Common myeloid progenitor, CD34-positive (primary cell): ENCODE data around the gene ATP6V0C. TPM values are rescaled to one million over a fixed set of nuclear protein-coding genes. Genes with fewer than 3 reads are reported as not detected.

Experiments used
- CTCF ChIA-PET: fragments of 350-600 bp; sonication (Branson Sonifier 250); formaldehyde crosslinking; loops from one replicate; lab custom pipeline; 2021; ENCODE audit warnings: antibody characterized with exemption; lab: Charles Lee
- POLR2A ChIA-PET: fragments of 350-600 bp; sonication (Branson Sonifier 250); formaldehyde crosslinking; loops from one replicate; lab custom pipeline; 2021; ENCODE audit warnings: antibody characterized with exemption; lab: Charles Lee
- DNase-seq, 3 donors: peaks; one replicate each; pipeline versions ENCODE4 v3.0.0 to v3.0.0-alpha.2; 2013
- H3K27ac ChIP-seq, 2 experiments: 1 replicate in 1 of 2; 2 replicates in 1 of 2; pipeline ENCODE4 v1.7.0; 2013; ENCODE audit warnings: inconsistent platforms in 2 of 2, low read length in 2 of 2, mild to moderate bottlenecking in 2 of 2, low read depth in 1 of 2, moderate library complexity in 1 of 2; ENCODE audit not compliant: severe bottlenecking in 2 of 2, insufficient read depth in 1 of 2, poor library complexity in 1 of 2
- H3K27me3 ChIP-seq, 5 experiments: replicated peaks in 2 of 5; 1 replicate in 3 of 5; 2 replicates in 2 of 5; pipeline versions ENCODE4 v1.6.1 to v1.7.0; 2013; ENCODE audit warnings: low read length in 4 of 5, mild to moderate bottlenecking in 2 of 5, moderate library complexity in 2 of 5, inconsistent platforms in 1 of 5; ENCODE audit not compliant: insufficient read depth in 5 of 5, control insufficient read depth in 4 of 5
- H3K36me3 ChIP-seq, 4 experiments: 1 replicate in 2 of 4; 2 replicates in 2 of 4; pipeline versions ENCODE4 v1.6.1 to v1.7.0; 2013; ENCODE audit warnings: low read length in 3 of 4, control low read depth in 1 of 4, mild to moderate bottlenecking in 1 of 4; ENCODE audit not compliant: control insufficient read depth in 4 of 4, insufficient read depth in 4 of 4
- H3K4me1 ChIP-seq, 4 experiments: 1 replicate in 3 of 4; 2 replicates in 1 of 4; pipeline versions ENCODE4 v1.6.1 to v1.7.1; 2013; ENCODE audit warnings: low read length in 3 of 4, mild to moderate bottlenecking in 3 of 4, control low read depth in 1 of 4, inconsistent platforms in 1 of 4, moderate library complexity in 1 of 4; ENCODE audit not compliant: control insufficient read depth in 4 of 4, insufficient read depth in 4 of 4; ENCODE audit errors: control extremely low read depth in 1 of 4
- H3K4me3 ChIP-seq, 7 experiments: 1 replicate in 4 of 7; 2 replicates in 3 of 7; pipeline versions ENCODE4 v1.5.1 to v1.7.0; 2013; ENCODE audit warnings: mild to moderate bottlenecking in 7 of 7, low read length in 6 of 7, moderate library complexity in 6 of 7, inconsistent platforms in 2 of 7, low read depth in 2 of 7, control low read depth in 1 of 7; ENCODE audit not compliant: insufficient read depth in 4 of 7, control insufficient read depth in 1 of 7; ENCODE audit errors: extremely low read depth in 1 of 7
- H3K9me3 ChIP-seq, 5 experiments: 1 replicate in 4 of 5; 2 replicates in 1 of 5; pipeline versions ENCODE4 v1.6.1 to v1.7.1; 2013; ENCODE audit warnings: low read length in 4 of 5, mild to moderate bottlenecking in 2 of 5, inconsistent platforms in 1 of 5, low read depth in 1 of 5, moderate library complexity in 1 of 5; ENCODE audit not compliant: control insufficient read depth in 4 of 5, insufficient read depth in 2 of 5; ENCODE audit errors: control extremely low read depth in 1 of 5
- WGBS: methylation state at CpG from one replicate; pipeline ENCODE4 v1.1.5; 2013; ENCODE audit not compliant: insufficient coverage; 5-methylcytosine and 5-hydroxymethylcytosine counted together
- polyA plus RNA-seq: library from polyadenylated mRNA; unstranded; fragments of 120-200 nt; gene quantifications from one replicate; pipeline ENCODE4 v1.2.1, GENCODE V29; 2013

The ATP6V0C gene
- 112 TPM for polyA plus RNA-seq

DNA sequence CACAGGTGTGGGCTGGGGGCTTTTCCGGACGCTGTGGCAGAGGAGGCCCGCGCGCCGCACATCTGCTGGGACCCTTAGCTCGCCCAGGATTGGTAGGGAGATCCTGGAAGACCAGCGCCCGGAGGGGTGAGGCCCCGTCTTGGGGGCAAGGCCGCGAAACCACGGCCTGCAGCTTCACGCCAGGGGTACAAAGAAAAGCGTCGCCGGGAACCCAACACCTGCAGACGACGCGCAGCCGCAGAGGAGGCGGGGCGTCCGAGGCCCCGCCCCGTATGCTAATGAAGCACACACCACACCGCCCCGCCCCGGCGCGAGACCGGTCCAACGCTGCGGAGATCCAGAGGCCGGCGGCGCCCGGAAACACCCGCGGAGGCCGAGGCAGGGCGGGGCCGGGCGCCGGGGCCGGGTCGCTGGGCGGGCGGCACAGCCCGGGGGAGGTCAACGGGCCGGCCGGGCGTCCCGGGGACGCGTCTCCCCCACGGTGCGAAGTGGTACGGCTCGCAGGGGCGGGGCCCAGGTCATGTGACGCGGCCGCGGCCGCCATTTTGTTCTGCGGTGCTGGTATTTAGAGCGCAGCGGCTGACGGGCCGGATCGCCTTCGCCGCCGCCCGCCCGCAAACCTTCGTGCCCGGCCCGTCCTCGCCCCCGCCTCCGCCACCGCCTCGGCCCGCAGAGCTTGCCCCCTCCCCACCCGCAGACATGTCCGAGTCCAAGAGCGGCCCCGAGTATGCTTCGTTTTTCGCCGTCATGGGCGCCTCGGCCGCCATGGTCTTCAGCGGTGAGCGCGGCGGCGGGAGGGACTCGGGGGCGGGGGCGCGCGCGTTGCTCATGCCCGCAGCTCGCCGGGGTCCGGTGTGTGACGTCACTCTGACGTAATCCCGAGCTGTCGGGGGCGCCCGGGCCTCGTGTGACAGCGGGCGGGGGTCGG is at the start of gene ATP6V0C:
Gene ATP6V0C, plus strand, starts transcription at position 548 of the 928 bp plus-strand sequence. Its CDS starts 152 bp downstream, at position 700.
- H3K36me3 ChIP-seq, result peaks cover 0 to 19% (median 1%) of the 10 kb centered on the region in 4 experiments
- H3K4me1 ChIP-seq, result peaks cover 10 to 89% (median 84%) of the 10 kb centered on the region in 4 experiments
- no peaks in the 10 kb centered on the region for H3K9me3 ChIP-seq
- H3K4me3 ChIP-seq, result peak within 1 kb of the TSS; percentile 72 to 99 (median 92)
- H3K27ac ChIP-seq, result peak within 1 kb of the TSS; percentile 91 to 95
- DNase-seq, result peak; percentile 89 to 94 (median 93)
- CTCF ChIA-PET, result interaction anchor here (5.9 kb wide), 1 partner anchor 12 kb away, joined by 27 read pairs; no protein-coding TSS in a partner anchor
- 1% methylated on average over 105 of the region's 122 CpGs for WGBS
- POLR2A ChIA-PET, result interaction anchor here (0.8 to 1.0 kb wide), 3 partner anchors 17 to 136 kb away, joined by 3 to 5 read pairs (median 3); partner anchors contain the start of gene CEMP1
- no peaks in the 10 kb centered on the region for H3K27me3 ChIP-seq

DNA sequence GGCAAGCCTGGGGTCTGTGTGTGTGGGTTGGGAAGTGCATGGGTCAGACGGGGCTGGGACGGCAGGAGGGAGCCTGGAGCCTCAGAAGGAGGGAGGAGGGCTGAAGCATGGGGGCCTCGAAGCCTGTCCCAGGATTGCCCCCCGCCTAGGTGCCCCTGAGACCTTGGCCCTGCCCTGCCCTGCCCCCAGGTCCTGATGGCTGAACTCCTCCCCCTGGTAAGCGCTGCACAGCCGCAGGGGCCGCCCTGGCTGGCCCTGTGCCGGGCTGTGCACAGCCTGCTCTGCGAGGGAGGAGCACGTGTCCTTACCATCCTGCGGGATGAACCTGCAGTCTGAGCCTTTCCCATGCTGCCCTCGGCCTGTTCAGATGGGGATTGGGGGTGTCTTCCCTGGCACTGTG is 49.4 kb upstream of the ATP6V0C start:
- no peak for DNase-seq
- ChIA-PET CTCF (no interaction called here), POLR2A (no interaction called here)
- Histone ChIP-seq H3K9me3 (no peaks in the 10 kb centered on the region), H3K27me3 (peaks cover 0 to 11% (median 2%) of the 10 kb centered on the region in 5 experiments), H3K27ac (no peak overlapping the region), H3K4me3 (no peak overlapping the region), H3K4me1 (peaks cover 0 to 40% (median 36%) of the 10 kb centered on the region in 4 experiments), H3K36me3 (peaks cover 0 to 17% (median 3%) of the 10 kb centered on the region in 4 experiments)
- WGBS, result 91% methylated on average over 8 of the region's 12 CpGs

DNA sequence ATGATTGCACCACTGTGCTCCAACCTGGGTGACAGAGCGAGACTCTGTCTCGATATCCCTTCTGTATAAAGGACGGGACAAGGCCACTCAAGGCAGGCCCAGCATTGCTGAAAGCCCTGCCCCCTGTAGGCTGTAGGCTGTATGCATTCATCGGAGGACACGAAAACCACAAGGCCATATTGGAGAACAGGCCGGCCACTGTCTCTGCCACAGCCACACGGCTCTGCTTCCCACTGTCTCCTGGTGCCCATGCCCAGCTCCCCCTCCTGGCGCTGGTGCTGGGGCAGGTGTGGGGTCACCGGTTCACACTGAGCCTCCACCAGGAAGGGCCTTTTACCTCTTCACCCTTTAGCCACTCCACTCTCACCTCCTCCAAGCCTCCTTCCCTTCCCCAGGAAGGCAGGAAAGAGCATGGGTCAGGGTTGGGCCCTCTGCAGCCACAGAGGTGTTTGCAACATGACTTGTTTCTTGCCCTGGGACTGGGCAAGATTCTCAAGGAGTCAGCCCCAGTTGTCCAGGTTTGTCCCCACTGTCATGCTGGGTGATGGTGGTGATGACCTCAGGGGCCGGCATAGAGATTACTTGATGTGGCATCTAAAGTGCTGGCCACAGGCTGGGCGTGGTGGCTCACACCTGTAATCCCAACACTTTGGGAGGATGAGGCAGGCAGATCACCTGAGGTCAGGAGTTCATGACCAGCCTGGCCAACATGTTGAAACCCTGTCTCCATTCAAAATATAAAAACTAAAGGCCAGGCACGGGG is 47.9 kb upstream of the ATP6V0C start:
- WGBS, result 94% methylated on average over 12 of the region's 12 CpGs
- POLR2A ChIA-PET, result interaction anchor here (0.6 kb wide), 1 partner anchor 31 kb away, joined by 3 read pairs; no protein-coding TSS in a partner anchor
- Histone ChIP-seq H3K4me3 (no peak overlapping the region), H3K27ac (no peak overlapping the region), H3K27me3 (peaks cover 0 to 26% (median 14%) of the 10 kb centered on the region in 5 experiments), H3K4me1 (peaks cover 0 to 32% (median 26%) of the 10 kb centered on the region in 4 experiments), H3K9me3 (no peaks in the 10 kb centered on the region), H3K36me3 (peaks cover 0 to 17% (median 3%) of the 10 kb centered on the region in 4 experiments)
- peak in 2 of 3 donors; percentile 24 to 27 for DNase-seq
- CTCF ChIA-PET, result no interaction called here

DNA sequence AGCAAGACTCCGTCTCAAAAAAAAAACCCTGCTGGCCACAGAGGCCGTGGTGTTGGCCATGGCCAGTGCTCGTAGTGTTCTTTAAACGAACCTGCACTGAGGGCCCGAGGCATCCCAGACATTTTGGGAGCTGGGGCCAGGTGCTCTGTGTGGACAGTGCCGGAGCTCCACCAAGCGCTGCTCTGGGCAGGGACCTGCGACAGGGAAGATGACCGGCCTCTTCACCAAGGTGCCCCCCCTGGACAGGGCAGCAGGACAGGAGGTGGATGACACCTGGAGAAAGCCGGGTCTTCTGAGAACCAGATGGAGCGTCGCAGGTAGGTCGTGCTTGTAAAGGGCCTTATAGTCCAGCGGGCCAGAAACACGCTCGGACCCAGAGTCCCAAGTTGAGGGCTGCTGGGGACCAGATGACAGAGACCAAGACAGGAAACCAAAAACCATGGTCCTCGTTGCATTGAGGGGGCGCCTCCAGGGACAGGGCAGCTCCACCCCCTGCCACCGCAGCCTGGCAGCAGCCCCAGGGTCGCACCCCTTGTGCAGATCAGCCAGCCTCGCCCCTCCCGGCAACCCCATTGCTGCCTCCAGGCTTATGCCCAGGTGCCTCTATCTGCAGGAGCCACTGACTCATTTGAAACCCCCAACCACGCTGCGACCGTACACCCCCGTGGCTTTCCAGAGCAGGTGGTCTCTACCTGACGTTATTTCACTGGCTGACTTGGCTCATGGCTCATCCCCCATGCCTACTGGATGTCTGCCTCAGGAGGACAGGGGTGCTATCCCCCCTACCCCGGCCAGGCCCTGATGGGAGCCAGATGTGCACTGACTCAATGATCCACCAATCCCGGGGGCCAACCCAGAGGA is 46.9 kb upstream of the ATP6V0C start:
- WGBS, result 80% methylated on average over 26 of the region's 29 CpGs
- H3K4me3 ChIP-seq, result peak overlapping the region in 2 of 7 experiments; percentile 59 to 74

DNA sequence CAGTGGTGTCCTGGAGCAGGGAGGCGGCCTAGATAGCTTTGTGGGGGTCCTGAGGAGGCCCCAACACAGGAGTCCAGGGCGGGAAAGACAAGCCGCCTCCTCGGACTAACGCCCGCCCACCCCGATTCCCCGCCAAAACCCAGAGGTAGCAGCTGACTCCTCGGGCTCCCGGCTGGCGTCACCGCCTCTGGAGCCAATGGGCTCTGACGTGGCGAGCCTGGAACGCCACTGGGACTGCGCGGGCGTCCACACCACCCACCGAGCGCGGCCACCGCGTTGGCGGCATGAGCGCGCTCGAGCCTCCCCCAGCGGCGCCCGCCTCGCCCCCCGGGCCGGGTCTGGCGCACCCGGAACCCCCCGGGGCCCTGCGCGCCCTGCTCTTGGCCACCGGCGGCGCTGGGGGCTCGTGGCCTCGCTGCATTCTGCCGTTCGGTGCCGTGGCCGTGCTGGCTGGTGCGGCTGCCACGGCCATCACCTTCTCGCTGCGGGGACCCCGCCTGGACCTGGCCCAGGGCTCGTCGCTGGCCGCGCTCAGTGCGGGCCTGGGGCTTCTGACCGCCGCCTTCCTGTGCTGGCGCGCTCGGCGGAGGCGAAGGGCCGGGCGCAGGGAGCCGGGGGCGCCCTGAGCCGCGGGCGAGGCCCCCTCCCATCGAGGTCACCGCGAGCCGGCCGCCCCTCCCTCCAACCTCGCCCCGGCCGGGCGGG is 46.1 kb upstream of the ATP6V0C start:
- Histone ChIP-seq H3K9me3 (no peaks in the 10 kb centered on the region), H3K4me1 (peaks cover 0 to 45% (median 35%) of the 10 kb centered on the region in 4 experiments), H3K27ac (no peak overlapping the region), H3K27me3 (peaks cover 0 to 43% (median 17%) of the 10 kb centered on the region in 5 experiments), H3K36me3 (peaks cover 0 to 5% (median 0%) of the 10 kb centered on the region in 4 experiments), H3K4me3 (peak overlapping the region; percentile 17 to 74 (median 59))
- 1% methylated on average over 70 of the region's 80 CpGs for WGBS
- ChIA-PET POLR2A (no interaction called here), CTCF (interaction anchor here (1.0 to 2.8 kb wide), 4 partner anchors 16 to 31 kb away, joined by 3 to 7 read pairs (median 5); no protein-coding TSS in a partner anchor)
- DNase-seq, result peak in 2 of 3 donors; percentile 40 to 46

More for the DNA sequence above, 46.9 kb upstream of the ATP6V0C start:
- CTCF ChIA-PET, result interaction anchor here (1.0 kb wide), 1 partner anchor 21 kb away, joined by 3 read pairs; no protein-coding TSS in a partner anchor
- peak in 1 of 3 donors; percentile 17 for DNase-seq
- Histone ChIP-seq H3K36me3 (peaks cover 0 to 10% (median 2%) of the 10 kb centered on the region in 4 experiments), H3K27ac (no peak overlapping the region), H3K9me3 (no peaks in the 10 kb centered on the region), H3K4me1 (peaks cover 0 to 42% (median 32%) of the 10 kb centered on the region in 4 experiments), H3K27me3 (peaks cover 0 to 36% (median 17%) of the 10 kb centered on the region in 5 experiments)
- POLR2A ChIA-PET, result no interaction called here
